Uterus (tissue), 4 donors: Measurements from ENCODE around the gene FUBP1. TPM values are rescaled to one million over a fixed set of nuclear protein-coding genes. Genes with fewer than 3 reads are reported as not detected.

Experiments used
- DNase-seq, 2 donors: peaks; one replicate each; pipeline ENCODE4 v3.0.0-alpha.2; 2019 to 2020
- H3K27ac ChIP-seq, 2 donors: fragments of 200-600 bp; sonication (generic); 1 replicate in 1 of 2; 2 replicates in 1 of 2; pipeline ENCODE4 v1.5.1; 2016 to 2018
- H3K27me3 ChIP-seq, 2 donors: fragments of 200-600 bp; sonication (generic); one replicate each; pipeline ENCODE4 v1.5.1; 2018 to 2019; ENCODE audit warnings: control low read depth in 1 of 2
- H3K36me3 ChIP-seq, 2 donors: fragments of 200-600 bp; sonication (generic); one replicate each; pipeline ENCODE4 v1.5.1; 2019; ENCODE audit warnings: control low read depth in 1 of 2
- H3K4me1 ChIP-seq, 2 donors: fragments of 200-600 bp; sonication (generic); one replicate each; pipeline ENCODE4 v1.5.1; 2018 to 2019; ENCODE audit warnings: control low read depth in 1 of 2
- H3K4me3 ChIP-seq, 2 donors: fragments of 200-600 bp; sonication (generic); 1 replicate in 1 of 2; 2 replicates in 1 of 2; pipeline ENCODE4 v1.5.1; 2018 to 2019; ENCODE audit warnings: mild to moderate bottlenecking in 1 of 2
- H3K9me3 ChIP-seq, 2 donors: fragments of 200-600 bp; sonication (generic); one replicate each; pipeline ENCODE4 v1.5.1; 2019; ENCODE audit warnings: control low read depth in 1 of 2
- POLR2A ChIP-seq, 2 donors: fragments of 450-650 bp; IDR thresholded peaks; one replicate each; pipeline ENCODE4 v1.6.1; 2016; ENCODE audit warnings: antibody characterized with exemption in 2 of 2, mild to moderate bottlenecking in 1 of 2, moderate library complexity in 1 of 2
- intact Hi-C: fragments of 100-400 bp; cut with DNase I; formaldehyde crosslinking; loops from one replicate; pipeline ENCODE4 v1.15.1; 2023; ENCODE audit warnings: low total_unique reads
- total RNA-seq, 4 donors: library from RNA; depleted of rRNA in 3 of 4; stranded (reverse); fragments of >200 nt in 3 of 4; gene quantifications; one replicate each; pipeline versions ENCODE4 v1.1.0 to v1.2.4, GENCODE V29; 2014 to 2023
- TF ChIP-seq, protein P1 (sequence below), 4 experiments: fragments of 200-600 bp in 2 of 4; fragments of 450-650 bp in 2 of 4; sonication (generic) in 2 of 4; IDR thresholded peaks; one replicate each; pipeline ENCODE4 v1.5.1; 2016 to 2019; ENCODE audit warnings: antibody characterized with exemption in 4 of 4, mild to moderate bottlenecking in 2 of 4, moderate library complexity in 1 of 4
- donor health status: DM: yes; HTN: yes; CAD: no.

FUBP1 gene
- total RNA-seq, 4 donors from 2014 or later, result 40.6 to 300 (median 116) TPM

- H3K4me1 ChIP-seq, result peaks cover 5 to 7% of the 10 kb centered on the region in 2 donors
- no peak for TF ChIP-seq POLR2A (IDR thresholded peaks at IDR 0.05)
- TF ChIP-seq, protein P1, sequence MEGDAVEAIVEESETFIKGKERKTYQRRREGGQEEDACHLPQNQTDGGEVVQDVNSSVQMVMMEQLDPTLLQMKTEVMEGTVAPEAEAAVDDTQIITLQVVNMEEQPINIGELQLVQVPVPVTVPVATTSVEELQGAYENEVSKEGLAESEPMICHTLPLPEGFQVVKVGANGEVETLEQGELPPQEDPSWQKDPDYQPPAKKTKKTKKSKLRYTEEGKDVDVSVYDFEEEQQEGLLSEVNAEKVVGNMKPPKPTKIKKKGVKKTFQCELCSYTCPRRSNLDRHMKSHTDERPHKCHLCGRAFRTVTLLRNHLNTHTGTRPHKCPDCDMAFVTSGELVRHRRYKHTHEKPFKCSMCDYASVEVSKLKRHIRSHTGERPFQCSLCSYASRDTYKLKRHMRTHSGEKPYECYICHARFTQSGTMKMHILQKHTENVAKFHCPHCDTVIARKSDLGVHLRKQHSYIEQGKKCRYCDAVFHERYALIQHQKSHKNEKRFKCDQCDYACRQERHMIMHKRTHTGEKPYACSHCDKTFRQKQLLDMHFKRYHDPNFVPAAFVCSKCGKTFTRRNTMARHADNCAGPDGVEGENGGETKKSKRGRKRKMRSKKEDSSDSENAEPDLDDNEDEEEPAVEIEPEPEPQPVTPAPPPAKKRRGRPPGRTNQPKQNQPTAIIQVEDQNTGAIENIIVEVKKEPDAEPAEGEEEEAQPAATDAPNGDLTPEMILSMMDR (IDR thresholded peaks at IDR 0.05), result no peak
- H3K27ac ChIP-seq, result peak overlapping the region; percentile 4 to 98
These were observed 31.0 kb upstream of the FUBP1 start for GRCh38 chr1:78009836-78010235.

DNA sequence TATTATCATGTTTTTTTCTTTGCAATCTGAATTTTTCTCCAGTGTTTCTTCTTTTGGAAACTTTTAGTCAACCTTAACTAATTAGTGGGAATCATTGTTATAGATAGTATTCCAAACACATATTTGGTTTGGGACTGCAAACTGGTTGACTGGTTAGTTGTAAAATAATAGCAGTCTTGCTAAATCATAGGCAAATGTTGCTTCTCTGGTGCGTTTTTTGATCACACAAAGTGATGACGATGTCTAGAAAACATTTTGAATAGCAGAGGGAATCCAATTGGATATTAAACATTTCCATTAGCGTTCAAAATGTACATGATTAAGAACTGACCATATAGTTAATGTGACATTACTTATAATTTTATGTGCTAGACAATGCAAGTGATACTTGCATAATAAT lies 30.4 kb upstream of the FUBP1 start:
- no peak for DNase-seq
- peak overlapping the region in 1 of 2 donors; percentile 98 for H3K27ac ChIP-seq
- intact Hi-C loops, result no loop called here

More at GRCh38 chr1:78009836-78010235, 31.0 kb upstream of the FUBP1 start:
- intact Hi-C loops, result no loop called here
- no peaks in the 10 kb centered on the region for H3K9me3 ChIP-seq
- peak overlapping the region in 1 of 2 donors; percentile 0 for H3K4me3 ChIP-seq
- DNase-seq, result no peak
- H3K36me3 ChIP-seq, result no peaks in the 10 kb centered on the region
- no peaks in the 10 kb centered on the region for H3K27me3 ChIP-seq

GRCh38 chr1:78007677-78008341 lies 28.9 kb upstream of the FUBP1 start:
- Histone ChIP-seq H3K4me1 (peaks cover 7 to 8% of the 10 kb centered on the region in 2 donors), H3K36me3 (no peaks in the 10 kb centered on the region), H3K4me3 (peak overlapping the region; percentile 49 to 61), H3K27ac (peak overlapping the region; percentile 87 to 98), H3K27me3 (no peaks in the 10 kb centered on the region), H3K9me3 (no peaks in the 10 kb centered on the region)
- DNase-seq, result no peak
- intact Hi-C loops, result no loop called here
- TF ChIP-seq, protein P1 (IDR thresholded peaks at IDR 0.05), result no peak
- no peak for TF ChIP-seq POLR2A (IDR thresholded peaks at IDR 0.05)

More for the DNA sequence above, 30.4 kb upstream of the FUBP1 start:
- Histone ChIP-seq H3K4me1 (peaks cover 5 to 7% of the 10 kb centered on the region in 2 donors), H3K4me3 (peak overlapping the region in 1 of 2 donors; percentile 0), H3K9me3 (no peaks in the 10 kb centered on the region), H3K27me3 (no peaks in the 10 kb centered on the region), H3K36me3 (no peaks in the 10 kb centered on the region)
- no peak for TF ChIP-seq POLR2A (IDR thresholded peaks at IDR 0.05)

GRCh38 chr1:78006521-78006920 lies 27.6 kb upstream of the FUBP1 start:
- H3K9me3 ChIP-seq, result no peaks in the 10 kb centered on the region
- no peak for TF ChIP-seq POLR2A (IDR thresholded peaks at IDR 0.05)
- TF ChIP-seq, protein P1 (IDR thresholded peaks at IDR 0.05), result no peak
- no peaks in the 10 kb centered on the region for H3K36me3 ChIP-seq
- H3K27me3 ChIP-seq, result no peaks in the 10 kb centered on the region
- peak overlapping the region; percentile 87 to 98 for H3K27ac ChIP-seq
- intact Hi-C loops, result no loop called here
- DNase-seq, result no peak
- H3K4me3 ChIP-seq, result peak overlapping the region; percentile 49 to 61
- peaks cover 7 to 8% of the 10 kb centered on the region in 2 donors for H3K4me1 ChIP-seq

DNA sequence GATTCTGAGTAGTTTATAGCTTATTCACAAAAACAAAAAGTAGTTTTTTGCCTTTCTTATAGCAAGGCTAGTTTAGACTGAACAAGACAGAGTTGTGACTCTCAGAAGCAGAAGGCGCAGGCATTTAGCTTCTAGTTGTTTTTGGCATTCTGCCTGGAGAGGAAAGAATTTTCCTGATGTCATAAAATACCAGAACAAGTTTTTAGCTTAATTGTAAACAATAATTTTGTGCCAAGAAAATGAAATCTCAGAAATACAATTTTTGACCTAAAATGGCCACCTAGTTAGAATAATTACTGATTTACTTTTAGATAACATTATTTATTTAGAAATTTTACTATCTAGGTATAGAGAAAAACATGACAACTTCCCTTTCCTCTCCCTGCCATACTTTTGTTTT lies 26.9 kb upstream of the FUBP1 start:
- H3K9me3 ChIP-seq, result no peaks in the 10 kb centered on the region
- no peaks in the 10 kb centered on the region for H3K36me3 ChIP-seq
- peak overlapping the region; percentile 49 to 61 for H3K4me3 ChIP-seq
- intact Hi-C loops, result no loop called here
- H3K27me3 ChIP-seq, result no peaks in the 10 kb centered on the region
- peaks cover 7 to 8% of the 10 kb centered on the region in 2 donors for H3K4me1 ChIP-seq
- peak overlapping the region; percentile 87 to 98 for H3K27ac ChIP-seq
- DNase-seq, result peak in 1 of 2 donors; percentile 36
- TF ChIP-seq, protein P1 (IDR thresholded peaks at IDR 0.05), result no peak
- TF ChIP-seq POLR2A (IDR thresholded peaks at IDR 0.05), result peak; percentile 32 to 67
